NCI-H2107 treated with DMSO at 0.1 percent for 48 hours (cell line): ENCODE results near the gene GPR35.
A peak's percentile ranks its signal among the peaks of the same experiment; 100 is the strongest.

Experiments used
- DNase-seq: peaks from one replicate; lab custom pipeline; 2025; ENCODE audit not compliant: unreplicated experiment; lab: John Stamatoyannopoulos, UW

GPR35 gene

GRCh38 chr2:240624950-240625621 is at the start of gene GPR35:
TSS of gene GPR35 (plus strand) at chr2:240625480. CDS start at chr2:240629953, 4,473 bp downstream.
- DNase-seq: no peak

- no peak for DNase-seq
Measured at GRCh38 chr2:240576036-240576435, 49.2 kb upstream of the GPR35 start.

GRCh38 chr2:240576436-240577205 is 48.7 kb upstream of the GPR35 start:
- DNase-seq: no peak

- no peak for DNase-seq
Measured at GRCh38 chr2:240577281-240578109, 47.8 kb upstream of the GPR35 start.

GRCh38 chr2:240578110-240578450 is 47.2 kb upstream of the GPR35 start:
- no peak for DNase-seq

- DNase-seq: no peak
Measured at GRCh38 chr2:240578488-240578887, 46.8 kb upstream of the GPR35 start.

- DNase-seq: no peak
Measured at GRCh38 chr2:240579071-240579762, 46.1 kb upstream of the GPR35 start.

GRCh38 chr2:240579771-240580614 is 45.3 kb upstream of the GPR35 start:
- no peak for DNase-seq

- no peak for DNase-seq
Measured at GRCh38 chr2:240581811-240582210, 43.5 kb upstream of the GPR35 start.

- DNase-seq: no peak
Measured at GRCh38 chr2:240582781-240583180, 42.5 kb upstream of the GPR35 start.

GRCh38 chr2:240583774-240584173 is 41.5 kb upstream of the GPR35 start:
- no peak for DNase-seq

GRCh38 chr2:240584486-240585031 is 40.7 kb upstream of the GPR35 start:
- no peak for DNase-seq

- no peak for DNase-seq
Measured at GRCh38 chr2:240585101-240585500, 40.2 kb upstream of the GPR35 start.

- DNase-seq: no peak
Measured at GRCh38 chr2:240585681-240586197, 39.5 kb upstream of the GPR35 start.

- DNase-seq: peak; percentile 73
Measured at GRCh38 chr2:240586198-240586918, 38.9 kb upstream of the GPR35 start, which contains the start of gene CAPN10. TSS of gene CAPN10 (plus strand) at chr2:240586734. CDS start at chr2:240586912, 178 bp downstream.

GRCh38 chr2:240586919-240587800 is 38.1 kb upstream of the GPR35 start:
- DNase-seq: peak; percentile 30

- no peak for DNase-seq
Measured at GRCh38 chr2:240588006-240588655, 37.1 kb upstream of the GPR35 start.
